PC-9 (cell line): ENCODE data around the gene MANSC4. TPM values are rescaled to one million over a fixed set of nuclear protein-coding genes. Genes with fewer than 3 reads are reported as not detected.

Source experiments
- BruUV-seq: library from RNA; stranded (reverse); fragments of 400-500 nt; replicated peaks from 2 replicates; lab custom pipeline; 2021; lab: Mats Ljungman, UMichigan
- CTCF ChIA-PET: fragments of 300-600 bp; sonication (Branson Sonifier 250); formaldehyde crosslinking; loops from one replicate; lab custom pipeline; 2022; ENCODE audit warnings: antibody characterized with exemption; lab: Charles Lee
- POLR2A ChIA-PET: fragments of 300-600 bp; sonication (Branson Sonifier 250); formaldehyde crosslinking; loops from one replicate; lab custom pipeline; 2022; ENCODE audit warnings: antibody characterized with exemption; ENCODE audit not compliant: unreplicated experiment; lab: Charles Lee
- DNase-seq, 2 experiments: peaks; one replicate each; pipeline versions ENCODE4 v3.0.0 to v3.0.0-alpha.2; 2015 to 2022; ENCODE audit warnings: mixed read lengths in 1 of 2
- H2AFZ ChIP-seq: fragments of 200-600 bp; sonication (generic); 2 replicates; pipeline ENCODE4 v1.8.1; 2017; ENCODE audit warnings: antibody characterized with exemption
- H3F3A ChIP-seq: fragments of 200-600 bp; sonication (generic); 2 replicates; pipeline ENCODE4 v1.8.1; 2017; ENCODE audit warnings: antibody characterized with exemption, mild to moderate bottlenecking, low read depth; ENCODE audit not compliant: insufficient read depth
- H3K27ac ChIP-seq: fragments of 200-600 bp; sonication (generic); 2 replicates; pipeline ENCODE4 v1.6.1; 2016; ENCODE audit warnings: mixed run types
- H3K27me3 ChIP-seq: fragments of 200-600 bp; sonication (generic); 2 replicates; pipeline ENCODE4 v1.6.1; 2016; ENCODE audit warnings: low read depth, mixed run types; ENCODE audit not compliant: insufficient read depth
- H3K36me3 ChIP-seq: fragments of 200-600 bp; sonication (generic); 2 replicates; pipeline ENCODE4 v1.6.1; 2016; ENCODE audit warnings: low read depth, mixed run types
- H3K4me1 ChIP-seq: fragments of 200-600 bp; sonication (generic); replicated peaks from 2 replicates; pipeline ENCODE4 v1.6.1; 2016; ENCODE audit warnings: mixed run types; ENCODE audit not compliant: insufficient read depth
- H3K4me2 ChIP-seq: fragments of 200-600 bp; sonication (generic); 2 replicates; pipeline ENCODE4 v1.6.1; 2017; ENCODE audit warnings: mixed run types
- H3K4me3 ChIP-seq: fragments of 200-600 bp; sonication (generic); 2 replicates; pipeline ENCODE4 v1.6.1; 2016; ENCODE audit warnings: mixed run types
- H3K79me2 ChIP-seq: fragments of 200-600 bp; sonication (generic); 2 replicates; pipeline ENCODE4 v1.6.1; 2017; ENCODE audit warnings: low read depth, mixed run types
- H3K9me2 ChIP-seq: fragments of 200-600 bp; sonication (generic); 2 replicates; pipeline ENCODE4 v1.8.1; 2017; ENCODE audit warnings: mild to moderate bottlenecking; ENCODE audit not compliant: insufficient read depth
- H3K9me3 ChIP-seq: fragments of 200-600 bp; sonication (generic); 2 replicates; pipeline ENCODE4 v1.8.1; 2016; ENCODE audit warnings: low read depth; ENCODE audit not compliant: insufficient read depth
- H4K20me1 ChIP-seq: fragments of 200-600 bp; sonication (generic); 2 replicates; pipeline ENCODE4 v1.8.1; 2017; ENCODE audit not compliant: insufficient read depth
- CTCF ChIP-seq: fragments of 200-600 bp; sonication (generic); conservative IDR thresholded peaks from 2 replicates; pipeline ENCODE4 v1.6.1; 2017; ENCODE audit warnings: mixed run types, antibody characterized with exemption, mild to moderate bottlenecking, moderate library complexity
- EZH2 ChIP-seq: fragments of 200-600 bp; sonication (generic); IDR thresholded peaks from 2 replicates; pipeline ENCODE4 v1.8.0; 2017; ENCODE audit warnings: antibody characterized with exemption, low read depth
- intact Hi-C: fragments of 100-400 bp; cut with micrococcal nuclease; formaldehyde crosslinking; loops from one replicate; pipeline ENCODE4 v1.10.0; 2022; ENCODE audit not compliant: unreplicated experiment
- total RNA-seq: library from RNA; stranded (reverse); gene quantifications from 2 replicates; pipeline ENCODE4 v1.2.3, GENCODE V29; 2021

The MANSC4 gene
- total RNA-seq, 1 experiment from 2014 or later = not detected

GRCh38 chr12:27785882-27786570 lies 6.0 kb upstream of the MANSC4 start:
- CTCF ChIA-PET = no interaction called here
- H3K27me3 ChIP-seq = no peaks in the 10 kb centered on the region
- DNase-seq = peak in 1 of 2 experiments; percentile 81

GRCh38 chr12:27782481-27782880 lies 2.4 kb upstream of the MANSC4 start:
- no TSS peak for BruUV-seq

More at GRCh38 chr12:27785882-27786570, 6.0 kb upstream of the MANSC4 start:
- BruUV-seq = no TSS peak
- peak overlapping the region; percentile 60 for H3K4me2 ChIP-seq
- POLR2A ChIA-PET = no interaction called here
- peaks cover 11% of the 10 kb centered on the region for H3K36me3 ChIP-seq
- no peaks in the 10 kb centered on the region; the same call in 1 of the 2 replicates for H4K20me1 ChIP-seq
- H3K9me2 ChIP-seq = no peaks in the 10 kb centered on the region
- H3F3A ChIP-seq = peaks cover 31% of the 10 kb centered on the region
- H3K27ac ChIP-seq = peak overlapping the region; percentile 78
- H3K4me3 ChIP-seq = no peak overlapping the region; the same call in 1 of the 2 replicates
- no peak for TF ChIP-seq EZH2
- no peak for TF ChIP-seq CTCF
- intact Hi-C loops = no loop called here
- H3K9me3 ChIP-seq = no peaks in the 10 kb centered on the region
- H3K4me1 ChIP-seq = peaks cover 49% of the 10 kb centered on the region
- H2AFZ ChIP-seq = no peak overlapping the region
- H3K79me2 ChIP-seq = peaks cover 96% of the 10 kb centered on the region

GRCh38 chr12:27781680-27782079 lies 1.6 kb upstream of the MANSC4 start:
- peak overlapping the region; percentile 87 for H3K4me2 ChIP-seq
- CTCF ChIA-PET = no interaction called here
- H3K4me1 ChIP-seq = peaks cover 61% of the 10 kb centered on the region
- H3K9me2 ChIP-seq = no peaks in the 10 kb centered on the region
- H3K9me3 ChIP-seq = no peaks in the 10 kb centered on the region
- intact Hi-C loops = loop anchor here (2.0 to 5.0 kb wide), 3 partner anchors 41 to 187 kb away; no protein-coding TSS in a partner anchor
- peak overlapping the region; percentile 74 for H3K4me3 ChIP-seq
- no peaks in the 10 kb centered on the region for H4K20me1 ChIP-seq
- H3F3A ChIP-seq = peaks cover 38% of the 10 kb centered on the region
- H3K36me3 ChIP-seq = peaks cover 11% of the 10 kb centered on the region
- H3K27me3 ChIP-seq = no peaks in the 10 kb centered on the region
- no peak for DNase-seq
- POLR2A ChIA-PET = no interaction called here
- H2AFZ ChIP-seq = peak overlapping the region; percentile 75; the same call in 1 of the 2 replicates
- TF ChIP-seq EZH2 = no peak
- no peak for TF ChIP-seq CTCF
- BruUV-seq = no TSS peak
- peak overlapping the region; percentile 64 for H3K27ac ChIP-seq
- peaks cover 60% of the 10 kb centered on the region for H3K79me2 ChIP-seq

More at GRCh38 chr12:27782481-27782880, 2.4 kb upstream of the MANSC4 start:
- no peak overlapping the region for H2AFZ ChIP-seq
- peaks cover 11% of the 10 kb centered on the region for H3K36me3 ChIP-seq
- H3F3A ChIP-seq = peaks cover 35% of the 10 kb centered on the region
- peak overlapping the region; percentile 74; the same call in 1 of the 2 replicates for H3K4me3 ChIP-seq
- TF ChIP-seq EZH2 (no peak), CTCF (no peak)
- H3K27ac ChIP-seq = no peak overlapping the region
- peaks cover 65% of the 10 kb centered on the region for H3K4me1 ChIP-seq
- POLR2A ChIA-PET = no interaction called here
- H3K9me3 ChIP-seq = no peaks in the 10 kb centered on the region
- intact Hi-C loops = loop anchor here (5.0 kb wide), 2 partner anchors 40 to 50 kb away; no protein-coding TSS in a partner anchor
- H3K27me3 ChIP-seq = no peaks in the 10 kb centered on the region
- DNase-seq = no peak
- H4K20me1 ChIP-seq = no peaks in the 10 kb centered on the region
- H3K79me2 ChIP-seq = peaks cover 68% of the 10 kb centered on the region
- CTCF ChIA-PET = no interaction called here
- H3K4me2 ChIP-seq = peak overlapping the region; percentile 87
- no peaks in the 10 kb centered on the region for H3K9me2 ChIP-seq
